ENCODE data around the gene AKR1C4.
"Not testable (repeated sequence)": the region's sequence is repeated elsewhere in the genome, so short reads cannot be mapped to it uniquely, and the experiment has no call there.

Gene AKR1C4

DNA sequence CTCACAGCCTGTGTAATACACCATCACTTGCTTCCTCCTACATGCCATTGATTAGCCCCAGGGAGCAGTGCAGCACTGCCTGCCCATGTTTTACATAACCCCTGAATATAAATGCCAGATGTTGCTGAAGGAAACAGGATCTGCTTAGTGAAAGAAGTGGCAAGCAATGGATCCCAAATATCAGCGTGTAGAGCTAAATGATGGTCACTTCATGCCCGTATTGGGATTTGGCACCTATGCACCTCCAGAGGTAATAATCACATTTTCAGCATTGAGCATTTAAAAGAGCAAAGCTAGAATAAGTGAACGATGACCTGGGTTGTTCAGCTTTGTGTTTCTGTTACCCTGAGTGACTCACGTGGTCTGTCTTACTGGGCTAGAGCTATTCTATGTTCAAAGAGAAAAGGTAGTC, at the start of gene AKR1C4:
Gene AKR1C4 (plus strand): TSS at position 136 of the 412 bp plus-strand sequence. CDS start 31 bp downstream, at position 167.
- no peak for DNase-seq (ENCODE audit: low read depth in 2 of 2)

DNA sequence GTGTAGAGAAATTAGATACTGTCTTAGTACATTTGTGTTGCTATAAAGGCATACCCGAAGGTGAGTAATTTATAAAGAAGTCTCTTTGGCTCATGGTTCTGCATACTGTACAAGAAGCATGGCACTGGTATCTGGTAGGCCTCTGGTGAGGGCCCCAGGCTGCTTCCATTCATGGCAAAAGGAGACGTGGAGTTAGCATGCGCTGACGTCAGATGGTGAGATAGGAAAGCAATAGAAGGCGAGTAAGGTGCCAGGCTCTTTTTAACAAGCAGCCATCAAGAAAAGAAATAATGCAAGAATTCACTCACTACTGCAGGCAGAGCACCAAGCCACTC, 49.8 kb upstream of the AKR1C4 start:
- DNase-seq (ENCODE audit: low read depth in 2 of 2) = no peak

DNA sequence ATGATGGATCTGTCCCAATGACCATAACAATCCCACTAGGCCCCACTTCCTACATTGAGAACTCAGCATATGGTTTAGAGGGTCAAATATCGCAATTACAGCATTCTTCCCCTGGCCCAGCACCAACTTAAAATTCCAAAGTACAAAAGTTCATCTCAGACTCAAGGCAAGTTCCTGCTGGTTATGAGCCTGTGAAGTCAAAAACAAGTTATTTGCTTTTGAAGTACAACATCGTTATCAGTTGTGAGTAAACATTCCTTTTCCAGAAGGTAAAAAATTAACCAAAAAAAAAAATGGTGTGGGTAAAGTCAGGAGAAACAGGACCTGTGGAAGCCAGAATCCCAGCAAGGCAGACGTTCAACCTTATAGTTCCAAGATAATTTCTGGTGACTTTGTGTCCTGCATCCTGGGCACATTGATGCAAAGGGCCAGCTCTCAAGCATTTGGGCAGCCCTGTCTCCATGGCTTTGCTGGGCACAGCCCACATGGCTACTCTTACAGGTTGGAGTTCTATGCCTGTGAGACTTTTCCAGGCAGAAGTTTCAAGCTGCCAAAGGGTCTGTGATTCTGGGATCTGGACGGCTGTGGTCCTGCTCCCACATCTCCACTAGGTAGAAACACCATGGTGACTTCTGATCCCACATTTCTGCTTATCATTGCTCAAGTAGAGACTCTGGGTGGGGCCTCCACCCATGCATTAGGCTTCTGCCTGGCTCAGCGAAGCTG, 49.2 kb upstream of the AKR1C4 start:
- DNase-seq (ENCODE audit: low read depth in 2 of 2) = no peak

DNA sequence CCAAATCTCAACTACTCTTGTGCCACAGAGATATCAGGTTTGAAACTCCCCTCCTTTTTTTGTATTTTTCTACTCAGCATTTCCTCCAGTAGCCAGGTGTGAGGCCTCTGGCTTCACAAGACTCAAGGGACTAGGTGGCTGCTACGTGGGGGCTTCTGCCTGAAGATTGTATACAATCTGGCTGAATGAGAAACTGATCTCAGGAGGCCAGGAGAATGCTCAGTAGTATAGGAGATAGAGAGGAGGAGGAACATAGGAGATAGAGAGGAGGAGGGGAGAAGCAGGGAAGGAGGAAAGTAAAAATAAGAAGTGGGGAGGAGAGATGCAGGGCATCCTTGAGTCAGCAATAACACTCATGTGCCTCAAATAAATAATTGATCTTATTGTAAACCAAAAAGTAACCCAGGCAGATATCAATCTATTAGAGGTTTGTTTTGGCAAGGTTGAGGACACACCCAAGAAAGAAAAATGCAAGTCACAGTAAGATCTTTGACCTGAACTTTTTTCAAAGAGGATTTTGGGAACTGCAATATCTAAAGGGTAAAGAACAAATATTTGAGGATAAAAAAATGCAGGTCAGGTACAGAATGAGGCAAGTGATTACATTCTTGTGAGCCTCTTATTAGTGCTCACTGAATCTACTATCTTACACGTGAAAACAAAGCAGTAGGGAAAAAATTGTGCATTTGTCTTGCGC, 48.5 kb upstream of the AKR1C4 start:
- DNase-seq (ENCODE audit: low read depth in 2 of 2) = no peak

DNA sequence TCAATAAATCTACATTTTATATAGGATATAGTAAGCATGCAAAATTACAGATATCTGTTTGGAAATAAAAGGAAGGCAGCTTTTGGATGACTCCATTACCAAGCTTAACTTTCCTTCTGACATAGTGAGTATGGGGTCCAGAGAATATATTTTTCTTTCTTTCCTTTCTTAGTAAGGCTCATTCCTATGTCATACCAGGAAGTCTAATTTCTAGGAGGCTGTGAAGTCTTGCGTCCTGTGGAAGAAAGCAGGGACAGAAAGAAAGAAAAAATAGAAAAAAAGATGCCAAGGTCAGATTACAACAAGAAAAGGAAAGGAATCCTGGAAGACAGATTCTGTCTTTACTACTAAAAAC, 48.0 kb upstream of the AKR1C4 start:
- no peak for DNase-seq (ENCODE audit: low read depth in 2 of 2)

DNA sequence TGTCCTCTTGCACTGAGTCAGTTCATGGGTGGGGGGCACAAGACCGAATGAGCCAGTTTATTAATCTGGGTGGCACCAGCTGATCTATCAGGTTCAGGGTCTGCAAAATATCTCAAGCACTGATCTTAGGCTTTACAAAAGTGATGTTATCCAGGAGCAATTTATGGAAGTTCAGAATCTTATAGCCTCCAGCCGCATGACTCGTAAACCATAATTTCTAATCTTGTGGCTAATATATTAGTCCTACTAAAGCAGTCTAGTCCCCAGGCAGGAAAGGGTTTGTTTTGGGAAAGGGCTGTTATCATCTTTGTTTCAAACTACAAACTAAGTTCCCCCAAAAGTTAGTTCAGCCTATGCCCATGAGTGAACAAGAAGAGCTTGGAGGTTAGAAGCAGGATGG, 45.6 kb upstream of the AKR1C4 start:
- DNase-seq (ENCODE audit: low read depth in 2 of 2) = no peak

DNA sequence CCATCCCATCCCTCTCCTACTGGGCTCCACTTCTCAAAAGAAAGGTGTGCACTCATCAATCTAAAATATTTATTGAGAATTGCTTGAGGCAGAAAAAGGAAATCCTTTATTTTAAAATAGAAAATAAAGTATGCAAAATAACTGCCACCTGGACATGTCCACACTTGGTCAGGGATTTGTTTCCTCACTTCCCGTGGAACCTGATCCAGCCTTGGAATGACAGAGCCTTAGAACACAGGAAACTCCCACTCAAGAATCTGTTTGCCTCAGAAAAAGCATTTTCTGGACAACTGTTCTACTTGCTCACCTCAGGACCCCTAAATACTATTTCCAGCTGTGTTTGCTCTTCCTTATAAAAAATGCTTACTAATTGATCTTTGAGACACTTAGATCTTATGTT, 40.7 kb upstream of the AKR1C4 start:
- no peak for DNase-seq (ENCODE audit: low read depth in 2 of 2)

DNA sequence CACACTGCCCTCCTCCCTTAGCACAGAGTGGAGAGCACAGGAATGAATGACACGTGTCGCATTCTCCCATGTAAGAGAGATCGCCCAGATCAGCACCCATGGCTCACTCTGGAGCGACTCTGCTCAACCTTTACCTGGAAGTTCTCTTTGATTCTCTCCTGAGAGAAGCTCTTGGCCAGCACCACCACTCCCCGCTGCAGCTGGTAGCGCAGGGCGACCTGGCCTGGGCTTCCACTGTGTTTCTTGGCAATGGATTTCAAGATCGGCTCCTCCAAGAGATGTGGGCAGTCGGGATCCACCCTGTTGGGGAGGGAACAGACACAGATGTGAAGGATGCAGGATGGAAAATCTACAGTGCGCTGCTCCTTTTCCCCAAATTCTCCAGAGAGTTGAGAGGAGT, 39.1 kb upstream of the AKR1C4 start:
- DNase-seq (ENCODE audit: low read depth in 2 of 2) = no peak

DNA sequence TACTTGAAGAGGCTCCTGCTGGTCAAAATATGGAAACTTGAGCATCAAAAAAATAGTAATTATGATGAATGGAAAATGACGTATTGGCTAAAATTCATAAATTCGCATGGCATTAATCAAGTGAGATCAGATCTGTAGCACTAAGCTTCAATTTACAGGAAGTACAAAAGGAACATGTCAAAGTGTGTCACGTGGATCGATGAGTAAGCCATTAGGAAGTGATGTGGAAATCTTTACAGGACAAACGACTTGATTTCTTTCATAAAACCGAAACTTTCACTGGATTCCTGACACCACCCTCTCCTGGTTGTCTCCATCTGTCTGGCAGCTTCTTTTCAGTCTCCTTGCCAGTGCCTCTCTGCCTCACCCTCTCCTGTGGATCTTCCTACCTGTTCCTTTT, 37.5 kb upstream of the AKR1C4 start:
- no peak for DNase-seq (ENCODE audit: low read depth in 2 of 2)

DNA sequence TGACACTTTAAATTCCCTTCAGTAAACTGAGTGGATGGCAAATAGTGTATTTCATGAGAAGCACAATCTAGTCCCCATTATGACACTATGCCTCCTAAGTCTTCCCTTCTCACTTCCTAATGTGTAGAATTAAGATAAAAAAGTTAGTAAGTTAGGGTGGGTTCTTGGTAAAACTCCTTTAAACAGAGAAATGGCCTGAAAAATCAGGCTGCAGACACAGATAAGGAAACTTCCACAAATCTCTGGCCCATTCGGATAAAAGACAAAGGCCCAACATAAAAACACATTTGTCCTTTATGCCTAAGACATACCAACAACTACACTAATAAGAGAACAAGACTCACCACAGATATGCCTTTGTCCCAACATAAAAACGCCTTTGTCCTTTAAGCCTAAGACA, 33.1 kb upstream of the AKR1C4 start:
- no peak for DNase-seq (ENCODE audit: low read depth in 2 of 2)

DNA sequence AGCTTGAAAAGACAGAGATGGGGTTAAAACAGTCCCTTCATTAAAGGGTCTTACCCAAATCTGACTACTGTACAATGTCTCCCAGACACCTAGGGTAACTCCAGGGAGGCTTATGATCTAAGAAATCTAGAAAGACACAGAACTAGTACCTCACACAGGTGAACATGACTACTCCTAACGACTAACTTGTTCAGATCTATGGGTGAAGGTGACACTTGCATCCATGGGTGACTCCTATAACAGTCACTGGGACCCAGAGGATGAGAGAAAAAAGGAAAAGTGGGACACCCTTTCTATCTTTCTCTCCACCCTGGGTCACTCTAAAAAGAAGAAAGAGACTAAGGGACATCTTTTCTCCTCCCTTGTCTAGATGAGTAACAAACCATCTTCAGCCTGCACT, 30.9 kb upstream of the AKR1C4 start:
- no peak for DNase-seq (ENCODE audit: low read depth in 2 of 2)

DNA sequence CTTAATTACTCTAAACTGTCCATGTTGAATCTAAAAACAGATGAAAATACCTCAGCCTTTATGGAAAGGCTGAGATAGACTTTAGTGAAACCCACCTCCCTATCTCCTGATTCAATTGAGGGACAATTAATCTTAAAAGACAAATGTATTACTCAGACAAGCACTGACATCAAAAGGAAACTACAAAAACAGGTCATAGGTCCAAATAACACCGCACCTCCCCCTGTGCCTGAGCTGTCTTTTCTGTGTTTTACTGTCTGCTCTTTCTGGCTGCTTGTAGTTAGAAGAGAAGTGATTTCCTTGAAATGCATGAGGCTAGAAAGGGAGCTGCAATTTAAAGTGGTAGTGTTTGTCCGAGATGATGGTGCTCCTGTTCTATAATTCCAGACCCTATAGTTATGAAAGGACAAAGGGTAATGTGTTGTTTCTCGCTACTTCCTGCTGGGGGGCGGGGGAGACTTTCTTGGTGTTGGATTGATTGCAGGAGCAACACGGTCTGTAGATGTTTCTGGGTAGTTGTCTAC, 27.7 kb upstream of the AKR1C4 start:
- no peak for DNase-seq (ENCODE audit: low read depth in 2 of 2)

DNA sequence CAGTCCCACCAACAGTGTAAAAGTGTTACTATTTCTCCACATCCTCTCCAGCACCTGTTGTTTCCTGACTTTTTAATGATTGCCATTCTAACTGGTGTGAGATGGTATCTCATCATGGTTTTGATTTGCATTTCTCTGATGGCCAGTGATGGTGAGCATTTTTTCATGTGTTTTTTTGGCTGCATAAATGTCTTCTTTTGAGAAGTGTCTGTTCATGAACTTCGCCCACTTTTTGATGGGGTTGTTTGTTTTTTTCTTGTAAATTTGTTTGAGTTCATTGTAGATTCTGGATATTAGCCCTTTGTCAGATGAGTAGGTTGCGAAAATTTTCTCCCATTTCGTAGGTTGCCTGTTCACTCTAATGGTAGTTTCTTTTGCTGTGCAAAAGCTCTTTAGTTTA, 21.1 kb upstream of the AKR1C4 start:
- DNase-seq (ENCODE audit: low read depth in 2 of 2) = not testable (repeated sequence)

DNA sequence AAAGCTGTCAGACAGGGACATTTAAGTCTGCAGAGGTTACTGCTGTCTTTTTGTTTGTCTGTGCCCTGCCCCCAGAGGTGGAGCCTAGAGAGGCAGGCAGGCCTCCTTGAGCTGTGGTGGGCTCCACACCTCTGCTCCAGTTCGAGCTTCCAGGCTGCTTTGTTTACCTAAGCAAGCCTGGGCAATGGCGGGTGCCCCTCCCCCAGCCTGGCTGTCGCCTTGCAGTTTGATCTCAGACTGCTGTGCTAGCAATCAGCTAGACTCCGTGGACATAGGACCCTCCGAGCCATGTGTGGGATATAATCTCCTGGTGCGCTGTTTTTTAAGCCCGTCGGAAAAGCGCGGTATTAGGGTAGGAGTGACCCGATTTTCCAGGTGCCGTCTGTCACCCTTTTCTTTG, 16.1 kb upstream of the AKR1C4 start:
- DNase-seq (ENCODE audit: low read depth in 2 of 2) = not testable (repeated sequence)

DNA sequence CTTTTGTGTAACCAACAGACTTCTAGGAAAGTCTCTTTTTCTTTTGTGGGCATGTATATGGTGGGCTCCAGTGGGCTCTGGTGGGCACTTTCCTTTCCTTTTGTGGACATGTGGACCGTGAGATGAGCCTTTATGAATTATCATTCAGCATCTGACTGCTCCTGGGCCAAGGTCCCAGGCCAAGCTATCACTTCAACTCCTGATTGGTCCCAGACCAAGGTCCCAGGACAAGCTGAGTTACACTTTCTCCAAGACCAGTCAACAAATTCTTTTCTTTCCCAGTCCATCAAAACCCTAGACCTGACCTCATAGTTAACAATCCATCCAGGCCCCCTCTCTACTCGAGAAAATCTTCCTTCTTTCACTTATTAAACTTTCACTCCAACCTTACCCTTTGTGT, 12.7 kb upstream of the AKR1C4 start:
- DNase-seq (ENCODE audit: low read depth in 2 of 2) = no peak

DNA sequence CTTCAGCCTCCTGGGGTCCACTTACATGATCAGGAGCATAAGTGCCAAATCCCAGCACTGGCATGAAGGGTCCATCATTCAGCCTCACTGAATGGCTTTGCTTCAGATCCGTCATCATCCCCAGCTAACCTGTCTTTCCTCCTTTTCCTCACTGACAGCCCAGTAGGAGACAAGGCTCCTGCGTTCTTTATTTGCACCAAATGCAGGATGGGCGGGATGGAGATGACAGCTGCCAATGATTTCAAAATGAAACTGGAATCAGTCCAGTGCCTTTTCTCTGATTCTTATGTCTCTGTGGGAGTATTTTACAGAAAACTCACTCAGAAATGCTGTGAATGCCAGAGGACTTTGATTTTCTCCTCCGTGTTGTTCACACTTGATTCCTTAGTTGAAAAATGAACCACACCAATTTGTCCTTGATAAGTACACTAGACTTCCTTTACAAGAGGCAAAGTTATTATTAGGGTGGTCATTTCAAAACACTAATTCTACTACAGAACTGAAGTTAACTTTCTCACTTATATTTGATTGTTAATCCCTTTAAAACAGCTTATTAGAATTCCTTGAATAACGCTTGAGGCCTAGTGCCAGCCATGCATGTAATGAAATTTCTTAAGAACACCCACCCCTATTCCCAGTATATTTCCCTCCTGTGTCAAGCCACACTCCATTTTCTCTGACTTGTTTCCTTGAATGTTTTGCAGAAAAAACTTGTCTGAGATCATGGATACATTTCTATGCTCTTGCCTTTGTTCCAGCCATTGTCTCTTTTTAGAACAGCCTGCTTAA, 11.5 kb upstream of the AKR1C4 start, which contains the start of gene AKR1C8:
Gene AKR1C8 (minus strand): TSS at position 164 of the 789 bp plus-strand sequence. CDS start 46 bp downstream, at position 118.
- DNase-seq (ENCODE audit: low read depth in 2 of 2) = no peak

DNA sequence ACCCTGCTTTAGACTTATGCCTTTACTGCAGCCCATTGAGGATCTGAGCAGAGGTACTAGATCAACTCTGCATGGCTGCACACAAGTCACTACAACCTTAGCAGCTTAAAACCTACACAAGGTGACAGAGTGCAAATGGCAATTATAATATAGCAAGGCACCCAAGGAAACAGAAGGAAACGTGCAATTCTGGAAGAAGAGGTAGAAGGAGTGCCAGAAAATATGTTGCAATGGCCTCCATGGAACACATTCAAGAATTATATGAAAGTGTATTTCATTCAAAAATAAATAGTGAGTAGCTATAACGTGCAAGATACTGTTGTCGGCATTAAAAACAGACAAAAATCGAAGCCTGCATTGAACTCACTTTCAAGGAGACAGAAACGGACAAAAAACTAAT, 8.8 kb upstream of the AKR1C4 start:
- DNase-seq (ENCODE audit: low read depth in 2 of 2) = no peak

DNA sequence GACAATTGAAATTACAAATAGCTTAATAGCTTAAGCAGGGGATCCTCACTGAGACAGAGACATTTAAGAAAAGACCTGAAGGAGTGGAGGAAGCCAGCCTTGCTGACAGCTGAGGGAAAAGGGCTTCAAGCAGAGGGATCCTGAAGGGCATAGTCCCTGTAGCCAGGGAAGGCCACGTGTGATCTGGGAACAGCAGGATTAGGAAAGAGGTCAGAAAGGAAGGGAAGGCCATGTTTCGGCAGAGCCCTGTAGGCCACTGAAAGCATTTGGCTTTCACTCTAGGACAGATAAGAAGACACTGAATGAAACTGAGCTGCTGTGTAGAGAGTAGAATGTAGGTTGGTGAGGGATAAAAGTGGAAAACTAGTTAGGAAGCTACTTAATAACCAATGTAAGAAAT, 8.3 kb upstream of the AKR1C4 start:
- DNase-seq (ENCODE audit: low read depth in 2 of 2) = no peak

DNA sequence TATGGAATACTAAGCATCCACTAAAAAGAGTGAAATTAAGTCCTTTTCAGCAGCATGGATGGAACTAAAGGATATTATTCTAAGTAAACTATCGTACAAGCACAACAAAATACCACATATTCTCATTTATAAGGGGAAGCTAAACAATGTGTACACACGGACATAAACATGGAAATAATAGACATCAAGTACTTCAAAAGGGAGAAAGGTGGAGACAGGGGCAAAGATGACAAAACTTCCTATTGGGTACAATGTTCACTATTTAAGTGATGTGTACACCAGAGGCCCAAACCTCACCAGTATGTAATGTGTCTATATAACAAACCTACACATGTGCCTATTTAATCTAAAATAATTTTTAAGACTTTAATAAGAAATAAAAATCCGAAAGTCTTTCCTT, 2.2 kb upstream of the AKR1C4 start:
- DNase-seq (ENCODE audit: low read depth in 2 of 2) = no peak

DNA sequence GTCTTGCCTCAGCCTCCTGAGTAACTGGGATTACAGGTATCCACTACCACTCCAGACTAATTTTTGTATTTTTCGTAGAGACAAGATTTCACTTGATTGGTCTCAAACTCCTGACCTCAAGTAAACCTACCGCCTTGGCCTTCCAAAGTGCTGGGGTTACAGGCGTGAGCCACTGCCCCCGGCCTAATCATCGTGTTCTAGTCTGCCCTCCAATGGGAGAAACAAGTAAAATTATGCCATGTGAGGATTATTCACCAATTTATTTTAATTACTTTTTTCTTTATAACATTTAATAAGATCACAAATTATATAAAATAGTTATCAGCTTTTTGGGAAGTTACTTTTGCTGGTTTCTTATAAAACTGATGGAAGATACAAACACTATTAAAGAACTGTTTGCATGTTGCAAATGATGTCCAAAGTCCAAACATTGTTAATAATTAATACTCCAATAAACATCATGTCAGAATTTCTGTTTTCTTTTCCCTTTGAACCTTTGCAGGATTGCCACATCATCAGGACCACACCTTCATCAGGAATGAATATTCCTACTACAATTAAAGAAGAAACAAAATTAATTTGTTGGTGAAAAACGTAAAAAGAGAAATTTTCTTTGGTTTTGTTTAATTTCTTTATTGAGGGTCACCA, 786 bp upstream of the AKR1C4 start:
- no peak for DNase-seq (ENCODE audit: low read depth in 2 of 2)

DNA sequence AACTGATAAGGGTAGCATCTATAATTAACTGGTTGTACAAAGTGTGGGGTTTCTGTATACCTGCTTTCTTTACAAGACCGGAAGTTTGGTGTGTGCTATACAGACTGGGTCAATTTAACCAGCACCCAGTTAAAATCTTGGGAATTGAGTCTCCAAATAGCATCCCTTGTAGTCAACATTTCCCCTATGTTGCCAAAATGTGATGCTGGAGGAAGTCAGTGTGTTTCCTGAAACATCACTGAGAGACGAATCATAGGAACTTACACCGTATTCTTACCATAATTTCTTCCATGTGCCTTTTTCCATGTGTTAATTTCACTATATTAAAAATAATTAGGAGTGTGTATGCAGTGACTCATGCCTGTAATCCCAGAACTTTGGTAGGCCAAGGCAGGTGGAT, 1.7 kb downstream of the AKR1C4 start:
- no peak for DNase-seq (ENCODE audit: low read depth in 2 of 2)

DNA sequence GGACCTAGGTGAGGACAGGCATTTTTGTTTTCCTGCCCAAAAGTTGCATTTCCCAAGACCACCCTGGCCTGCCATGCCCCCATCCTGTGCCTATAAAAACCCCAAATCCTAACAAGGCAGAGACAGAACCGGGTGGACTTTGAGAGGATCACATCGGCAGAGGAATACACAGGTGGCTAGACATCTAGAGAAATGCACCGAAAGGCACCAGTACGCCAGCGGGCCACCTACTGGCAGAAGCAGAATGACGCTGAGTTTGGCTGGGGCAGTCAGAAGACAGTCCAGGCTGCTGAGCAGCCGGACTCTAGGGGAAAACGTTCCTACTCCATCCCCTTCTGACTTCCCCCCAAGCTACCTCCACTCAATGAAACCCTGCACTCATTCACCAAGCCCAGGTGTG, 2.8 kb downstream of the AKR1C4 start:
- DNase-seq (ENCODE audit: low read depth in 2 of 2) = no peak
